Urothelium cell line (cell line): ENCODE data around the gene SLC29A3.
A peak's percentile ranks its signal among the peaks of the same experiment; 100 is the strongest.
"Not testable (repeated sequence)": the region's sequence is repeated elsewhere in the genome, so short reads cannot be mapped to it uniquely, and the experiment has no call there.

Experiments used
- DNase-seq: peaks from one replicate; pipeline ENCODE4 v3.0.0; 2011; ENCODE audit warnings: low spot score, mixed read lengths
- FAIRE-seq: peaks from 2 replicates; lab custom pipeline; 2011; peaks lifted over from hg19 to GRCh38; lab: Jason Lieb, UNC

The SLC29A3 gene

GRCh38 chr10:71342573-71343391, 23.7 kb downstream of the SLC29A3 start:
- DNase-seq (no peak), FAIRE-seq (no peak)

- no peak for FAIRE-seq
- no peak for DNase-seq
Observed at GRCh38 chr10:71343392-71343773, 24.3 kb downstream of the SLC29A3 start.

GRCh38 chr10:71344154-71344925, 25.3 kb downstream of the SLC29A3 start:
- DNase-seq (no peak), FAIRE-seq (no peak)

- no peak for FAIRE-seq
- no peak for DNase-seq
Observed at GRCh38 chr10:71344993-71345480, 26.0 kb downstream of the SLC29A3 start.

- DNase-seq (no peak), FAIRE-seq (no peak)
Observed at GRCh38 chr10:71345694-71346093, 26.6 kb downstream of the SLC29A3 start.

- no peak for DNase-seq
- FAIRE-seq, result no peak
Observed at GRCh38 chr10:71346731-71347130, 27.7 kb downstream of the SLC29A3 start.

- DNase-seq (no peak), FAIRE-seq (no peak)
Observed at GRCh38 chr10:71347587-71348395, 28.7 kb downstream of the SLC29A3 start.

- FAIRE-seq (no peak), DNase-seq (no peak)
Observed at GRCh38 chr10:71348850-71349249, 29.8 kb downstream of the SLC29A3 start.

- FAIRE-seq, result peak; percentile 86
- peak; percentile 70 for DNase-seq
Observed at GRCh38 chr10:71349406-71349805, 30.3 kb downstream of the SLC29A3 start.

- DNase-seq, result no peak
- no peak for FAIRE-seq
Observed at GRCh38 chr10:71351087-71351486, 32.0 kb downstream of the SLC29A3 start.

GRCh38 chr10:71351628-71352319, 32.7 kb downstream of the SLC29A3 start:
- no peak for FAIRE-seq
- DNase-seq, result no peak

- FAIRE-seq, result no peak
Observed at GRCh38 chr10:71353639-71354038, 34.6 kb downstream of the SLC29A3 start.

GRCh38 chr10:71354776-71355175, 35.7 kb downstream of the SLC29A3 start:
- DNase-seq (no peak), FAIRE-seq (peak; percentile 37)

More at GRCh38 chr10:71353639-71354038, 34.6 kb downstream of the SLC29A3 start:
- DNase-seq, result no peak

- FAIRE-seq (no peak), DNase-seq (no peak)
Observed at GRCh38 chr10:71355886-71356285, 36.8 kb downstream of the SLC29A3 start.

GRCh38 chr10:71357792-71358265, 38.8 kb downstream of the SLC29A3 start:
- no peak for DNase-seq
- no peak for FAIRE-seq

- no peak for DNase-seq
- no peak for FAIRE-seq
Observed at GRCh38 chr10:71358277-71358676, 39.2 kb downstream of the SLC29A3 start.

- DNase-seq, FAIRE-seq: not testable (repeated sequence)
Observed at GRCh38 chr10:71358906-71359305, 39.8 kb downstream of the SLC29A3 start.

- no peak for FAIRE-seq
- no peak for DNase-seq
Observed at GRCh38 chr10:71359364-71360046, 40.4 kb downstream of the SLC29A3 start.

GRCh38 chr10:71360735-71361134, 41.7 kb downstream of the SLC29A3 start:
- FAIRE-seq, result no peak

GRCh38 chr10:71361581-71361980, 42.5 kb downstream of the SLC29A3 start:
- FAIRE-seq, result no peak
- no peak for DNase-seq

More at GRCh38 chr10:71360735-71361134, 41.7 kb downstream of the SLC29A3 start:
- no peak for DNase-seq
